HG03064 (cell line): Measurements from ENCODE around the gene TCL1B.
"Not testable (repeated sequence)": the region's sequence is repeated elsewhere in the genome, so short reads cannot be mapped to it uniquely, and the experiment has no call there.

ENCODE experiments used
- ATAC-seq: cut with Tn5 transposase; IDR thresholded peaks from one replicate; pipeline ENCODE4 v1.9.1; 2021; ENCODE audit warnings: low read depth; ENCODE audit not compliant: unreplicated experiment

The TCL1B gene

DNA sequence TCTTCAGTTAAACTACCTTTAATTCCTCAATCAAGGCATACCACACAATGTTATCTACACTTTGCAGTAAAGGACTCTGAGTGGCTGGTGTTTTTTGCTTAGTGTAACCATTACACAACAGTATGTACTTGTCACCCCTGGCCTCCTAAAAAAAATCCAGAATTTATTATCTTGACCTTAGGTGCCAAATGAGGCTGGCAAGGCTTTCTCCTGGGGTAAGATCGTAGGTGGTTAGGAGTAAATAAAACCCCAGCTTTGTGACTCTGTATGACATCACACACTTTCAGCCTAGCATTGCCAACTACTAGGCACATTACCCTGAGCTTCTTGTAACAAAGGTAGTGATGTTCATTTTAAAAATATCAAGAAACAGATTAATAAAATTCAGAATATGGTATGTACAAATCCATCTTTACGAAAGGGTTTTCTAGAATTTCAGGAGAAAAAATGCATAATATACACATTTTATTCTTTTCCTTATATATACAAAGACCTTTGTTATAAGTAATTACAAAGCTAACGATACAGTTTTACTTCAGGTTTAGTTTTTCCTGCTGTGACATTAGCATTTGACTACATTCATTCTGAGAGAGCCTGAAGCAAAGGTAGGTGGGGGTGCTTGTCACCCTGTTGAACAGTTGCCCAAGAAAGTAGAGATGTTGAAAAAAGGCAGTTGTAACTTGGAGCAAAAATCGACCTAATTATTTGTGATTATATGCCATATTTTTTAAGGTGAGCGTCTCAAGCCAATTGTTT, 14.2 kb downstream of the TCL1B start:
- ATAC-seq = no peak

DNA sequence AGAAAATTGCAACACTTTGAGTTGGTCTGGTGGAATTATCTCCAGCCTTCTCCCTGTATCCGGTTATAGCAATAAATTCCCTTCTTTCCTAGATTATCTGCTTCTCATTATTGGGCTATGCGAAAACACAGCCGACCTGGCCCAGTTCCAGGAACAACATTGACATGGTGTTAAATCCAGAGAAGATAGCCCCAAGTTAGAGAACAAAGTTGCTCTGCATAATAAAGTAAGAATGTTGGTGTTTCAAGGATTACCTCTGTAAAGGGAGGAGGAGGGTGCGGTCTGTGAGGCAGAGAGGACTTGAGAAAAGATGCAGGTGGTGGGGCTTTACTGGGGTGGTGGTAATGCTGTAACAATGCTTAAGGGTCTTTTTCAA, 15.6 kb downstream of the TCL1B start:
- no peak for ATAC-seq

DNA sequence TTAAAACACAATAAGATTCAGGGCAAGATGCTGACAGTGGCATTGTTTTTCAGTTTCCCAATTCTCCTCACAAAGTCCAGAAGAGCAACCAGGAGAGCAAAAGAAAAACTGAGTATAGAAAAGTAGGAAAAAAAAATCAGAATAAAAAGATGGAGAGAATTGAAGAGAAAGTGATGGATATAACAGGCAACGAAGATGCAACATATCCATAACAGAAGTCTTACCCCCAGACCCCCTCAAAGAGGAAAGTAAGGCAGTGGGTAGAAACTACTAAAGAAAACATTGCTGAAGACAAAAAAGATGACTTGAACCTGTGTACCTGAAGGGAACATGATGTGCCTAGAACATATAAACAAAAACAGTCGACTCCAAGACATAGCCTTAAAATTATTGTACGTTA, 17.1 kb downstream of the TCL1B start:
- ATAC-seq = no peak

DNA sequence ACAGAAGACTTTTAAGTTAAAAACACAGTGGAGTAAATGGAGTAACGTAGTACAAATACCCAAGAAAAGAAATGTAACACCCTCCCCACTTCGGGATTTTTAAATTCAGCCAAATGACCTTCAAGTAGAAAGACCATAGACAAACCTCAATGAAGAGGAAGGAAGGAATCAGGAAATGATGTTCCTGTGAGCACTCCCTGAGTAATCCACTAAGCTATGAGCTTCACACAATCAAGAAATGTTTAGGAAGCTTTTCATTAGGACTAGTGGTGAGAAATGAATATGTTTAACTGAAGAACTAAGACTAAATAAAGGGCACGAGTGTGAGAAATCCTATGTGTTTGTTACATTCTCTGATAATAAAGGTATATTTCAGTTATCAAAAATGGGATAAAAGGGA, 17.6 kb downstream of the TCL1B start:
- ATAC-seq = no peak

DNA sequence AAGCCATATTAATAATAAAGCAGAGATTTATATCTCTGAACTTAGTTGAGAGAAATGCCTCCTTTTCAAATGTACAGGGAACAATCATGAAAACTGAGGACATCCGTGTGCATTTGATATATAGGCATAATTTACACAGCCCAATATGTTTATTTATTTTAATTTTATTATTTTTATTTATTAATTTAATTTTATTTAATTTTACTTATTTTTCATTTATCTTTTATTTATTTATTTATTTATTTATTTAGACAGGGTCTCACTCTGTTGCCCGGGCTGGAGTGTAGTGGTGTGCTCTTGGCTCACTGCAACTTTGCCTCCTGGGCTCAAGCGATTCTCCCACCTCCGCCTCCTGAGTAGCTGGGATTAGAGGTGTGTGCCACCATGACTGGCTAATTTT, 19.3 kb downstream of the TCL1B start:
- no peak for ATAC-seq

DNA sequence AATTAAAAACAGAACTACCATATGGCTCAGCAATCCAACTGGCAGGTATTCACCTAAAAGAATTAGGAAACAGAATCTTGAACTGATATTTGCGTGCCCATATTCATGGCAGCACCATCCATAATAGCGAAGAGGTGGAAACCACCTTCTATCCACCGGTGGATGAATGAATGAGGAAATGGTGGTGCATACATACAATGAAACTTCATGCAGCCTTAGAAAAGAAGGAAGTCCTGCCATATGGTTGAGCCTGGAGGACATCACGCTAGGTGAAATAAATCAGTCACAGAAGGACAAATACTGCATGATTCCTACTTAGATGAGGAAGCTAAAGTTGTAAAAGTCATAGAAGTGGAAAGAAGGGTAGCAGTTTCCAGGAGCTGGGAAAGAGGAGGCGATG, 21.1 kb downstream of the TCL1B start:
- ATAC-seq = no peak

DNA sequence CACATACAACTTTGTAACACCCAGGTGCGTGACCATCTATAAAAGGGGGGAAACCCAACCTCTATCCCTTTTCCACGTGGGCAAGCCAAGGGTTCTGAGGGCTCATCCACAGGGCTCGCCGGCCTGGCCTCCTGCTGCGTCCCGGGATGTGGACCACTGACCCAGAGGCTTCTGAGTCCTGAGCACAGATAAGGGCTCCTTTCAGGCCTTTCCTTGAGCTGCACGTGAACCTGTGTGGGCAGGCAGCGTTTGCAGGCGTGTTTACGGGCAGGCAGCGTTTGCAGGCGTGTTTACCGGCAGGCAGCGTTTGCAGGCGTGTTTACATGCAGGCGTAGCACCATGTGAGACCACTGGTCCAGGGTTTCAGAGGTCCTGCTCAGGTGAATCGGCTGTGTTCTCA, 23.9 kb downstream of the TCL1B start:
- no peak for ATAC-seq

DNA sequence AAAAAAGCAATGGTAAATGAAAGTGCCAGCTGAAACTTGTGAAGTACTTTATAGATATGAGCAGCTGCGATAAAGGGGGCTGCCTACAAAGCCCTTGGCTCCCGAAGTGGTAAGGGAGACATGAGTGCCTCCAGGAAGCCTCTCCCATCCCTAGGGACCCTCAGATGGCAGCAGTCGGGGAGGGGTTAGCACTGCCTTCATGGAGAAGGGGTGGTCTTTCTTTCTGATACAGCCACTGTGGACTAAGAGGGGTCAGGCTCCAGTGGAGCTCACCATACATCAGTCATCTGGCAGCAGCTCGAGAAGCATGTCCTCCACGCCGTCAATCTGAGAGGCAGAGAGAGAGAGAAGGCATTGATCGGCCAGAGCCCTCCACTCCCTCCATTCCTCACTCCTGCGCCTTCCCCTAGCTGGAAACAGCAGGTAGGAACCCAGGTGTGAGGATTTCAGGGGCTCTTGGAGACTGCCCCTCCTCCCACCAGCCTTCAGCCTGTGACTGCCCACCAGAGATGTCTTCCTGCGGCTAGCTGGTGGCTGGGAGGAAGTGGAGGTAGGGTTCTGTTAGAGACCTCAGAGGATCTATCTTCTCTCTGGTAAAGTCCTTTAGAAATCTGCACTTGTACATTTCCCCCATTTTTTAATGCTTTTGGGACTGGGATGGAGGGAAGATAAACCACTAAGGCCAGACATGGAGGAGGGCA, 25.4 kb downstream of the TCL1B start:
- no peak for ATAC-seq

DNA sequence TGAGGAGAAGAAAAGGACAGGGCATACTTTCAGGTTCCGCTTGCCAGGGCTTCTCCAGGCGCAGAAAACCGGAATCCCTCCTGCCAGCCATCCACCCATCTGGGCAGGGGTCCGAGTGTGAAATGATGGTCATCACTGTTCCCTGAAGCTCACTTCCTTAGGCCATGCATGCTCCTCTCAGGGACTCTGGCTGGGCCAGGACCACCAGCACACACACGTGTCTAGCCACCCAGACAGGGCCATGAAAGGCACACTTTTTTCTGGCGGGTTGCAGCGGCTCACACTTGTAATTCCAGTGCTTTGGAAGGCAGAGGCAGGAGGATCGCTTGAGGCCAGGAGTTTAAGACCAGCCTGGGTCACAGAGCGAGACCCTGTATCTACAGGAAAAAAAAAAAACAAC, 26.2 kb downstream of the TCL1B start:
- ATAC-seq = no peak

DNA sequence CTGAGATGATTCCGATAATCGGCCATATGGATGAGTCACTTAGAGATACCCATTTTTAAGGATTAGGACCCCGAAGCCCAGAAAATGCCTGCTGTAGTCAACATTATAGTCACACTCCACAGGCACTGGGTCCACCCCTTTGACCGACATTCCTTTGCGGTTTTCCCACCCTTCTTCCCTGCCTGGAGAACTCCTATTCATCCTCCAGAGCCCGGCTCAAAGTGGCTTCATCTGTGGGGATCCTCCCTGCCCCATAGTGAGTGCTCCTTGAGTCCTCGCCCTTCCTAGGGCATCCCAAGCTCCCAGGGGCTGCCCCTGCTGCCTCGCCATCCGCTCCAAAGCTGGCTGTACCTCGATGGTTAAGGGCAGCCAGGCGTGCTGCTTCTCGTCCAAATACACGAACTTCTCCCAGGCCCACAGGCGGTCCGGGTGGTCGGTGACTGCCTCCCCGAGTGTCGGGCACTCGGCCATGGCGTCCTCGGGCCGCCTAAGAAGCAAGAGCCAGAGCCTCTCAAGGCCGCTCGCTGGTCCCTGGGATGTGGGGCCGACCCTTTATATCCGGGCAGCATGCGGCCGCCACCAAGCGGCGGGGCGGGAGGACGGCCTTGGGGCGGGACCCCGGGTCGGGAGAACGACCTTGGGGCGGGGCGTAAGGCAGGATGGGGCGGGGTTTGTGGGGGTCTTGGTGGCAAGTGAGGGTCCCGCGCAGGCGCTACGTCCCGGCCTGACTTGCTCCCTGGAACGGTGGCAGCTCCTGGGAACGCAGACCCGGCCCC, 27.6 kb downstream of the TCL1B start, which contains the start of gene TCL1A:
Gene TCL1A (minus strand): TSS at position 530 of the 776 bp plus-strand sequence. CDS start 59 bp downstream, at position 471.
- ATAC-seq = peak; percentile 66

DNA sequence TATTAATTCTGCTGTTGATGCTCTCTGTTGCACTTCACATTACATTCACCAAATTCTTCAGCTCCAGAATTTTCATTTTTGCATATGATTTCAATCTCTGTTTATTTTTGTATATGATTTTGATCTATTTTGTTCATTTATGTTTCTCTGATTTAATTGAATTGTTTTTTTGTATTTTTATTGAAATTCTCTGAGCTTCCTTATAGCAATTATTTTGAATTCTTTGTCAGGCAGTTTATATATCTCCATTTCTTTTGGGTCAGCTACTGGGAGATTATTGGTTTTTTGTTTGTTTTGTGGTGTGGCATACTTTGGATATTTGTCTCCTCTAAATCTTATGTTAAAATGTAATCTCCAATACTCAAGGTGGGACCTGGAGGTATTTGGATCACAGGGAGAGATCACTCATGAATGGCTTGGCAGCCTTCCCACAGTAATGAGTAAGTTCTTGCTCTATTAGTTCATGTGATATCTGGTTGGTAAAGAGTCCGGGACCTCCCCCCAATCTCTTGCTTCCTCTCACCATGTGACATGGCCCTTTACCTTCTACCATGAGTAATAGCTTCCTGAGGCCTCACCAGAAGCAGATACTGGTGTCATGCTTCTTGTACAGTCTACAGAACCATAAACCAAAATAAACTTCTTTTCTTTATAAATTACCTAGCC, 36.4 kb downstream of the TCL1B start:
- no peak for ATAC-seq

DNA sequence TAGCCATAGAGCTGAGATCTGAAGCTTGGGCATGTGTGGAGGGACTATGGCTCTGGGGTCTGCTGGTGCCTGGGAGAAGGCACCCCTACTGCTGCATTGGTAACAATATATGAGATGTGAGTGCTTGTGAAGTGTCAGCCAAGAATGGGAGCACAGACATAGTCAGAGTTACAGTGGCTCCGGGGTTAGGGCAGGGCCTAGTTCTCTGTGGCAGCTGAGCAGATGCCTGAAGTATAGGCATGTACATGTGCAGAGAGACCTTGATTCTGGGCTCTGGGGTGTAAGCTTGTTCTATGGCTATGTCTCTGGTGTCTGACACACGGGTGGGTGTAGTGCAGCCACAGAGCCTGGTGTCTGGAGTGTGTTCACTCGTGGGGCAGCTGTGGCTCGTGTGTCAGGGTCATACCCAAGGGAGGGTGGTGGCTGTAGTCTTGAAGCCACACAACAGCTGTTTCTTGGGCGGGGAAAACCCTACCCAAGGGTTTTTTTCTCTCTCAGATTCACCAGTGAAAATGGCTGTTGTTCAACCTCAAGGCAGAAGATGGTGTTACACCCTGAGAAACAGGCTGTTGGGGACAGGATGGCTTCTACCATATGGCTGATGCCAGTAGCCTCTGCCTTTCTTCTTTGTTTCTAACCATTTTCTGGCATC, 39.6 kb downstream of the TCL1B start:
- peak; percentile 81 for ATAC-seq

DNA sequence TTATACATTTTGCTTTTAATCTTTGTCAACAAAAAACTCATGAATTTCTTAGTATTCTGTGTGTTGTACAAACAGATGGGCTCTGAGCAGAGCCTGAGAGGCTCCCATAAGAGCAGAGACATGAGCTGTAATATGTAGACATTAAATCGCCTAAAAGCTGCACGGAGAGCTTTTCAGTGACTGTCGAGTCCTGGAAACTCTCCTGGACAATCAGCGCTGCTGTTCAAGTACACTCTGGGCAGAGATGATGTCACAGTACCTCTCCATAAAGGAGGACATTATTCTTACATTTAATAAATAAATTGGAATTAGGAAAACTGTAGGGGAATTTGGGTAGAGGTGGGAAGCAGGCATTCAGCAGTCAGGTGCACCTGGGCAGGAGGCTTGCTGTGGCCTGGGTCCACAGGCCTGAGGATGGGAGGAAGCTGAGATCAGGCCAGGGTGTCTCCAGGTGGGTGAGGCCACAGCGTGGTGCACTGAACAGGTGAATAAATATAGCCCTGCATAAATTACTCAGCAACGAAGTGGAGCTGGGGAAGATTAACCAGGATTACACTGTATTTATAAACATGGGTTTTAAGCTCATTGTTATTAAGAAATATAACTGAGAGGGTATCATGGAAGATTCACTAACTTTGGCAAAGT, 41.0 kb downstream of the TCL1B start:
- no peak for ATAC-seq

DNA sequence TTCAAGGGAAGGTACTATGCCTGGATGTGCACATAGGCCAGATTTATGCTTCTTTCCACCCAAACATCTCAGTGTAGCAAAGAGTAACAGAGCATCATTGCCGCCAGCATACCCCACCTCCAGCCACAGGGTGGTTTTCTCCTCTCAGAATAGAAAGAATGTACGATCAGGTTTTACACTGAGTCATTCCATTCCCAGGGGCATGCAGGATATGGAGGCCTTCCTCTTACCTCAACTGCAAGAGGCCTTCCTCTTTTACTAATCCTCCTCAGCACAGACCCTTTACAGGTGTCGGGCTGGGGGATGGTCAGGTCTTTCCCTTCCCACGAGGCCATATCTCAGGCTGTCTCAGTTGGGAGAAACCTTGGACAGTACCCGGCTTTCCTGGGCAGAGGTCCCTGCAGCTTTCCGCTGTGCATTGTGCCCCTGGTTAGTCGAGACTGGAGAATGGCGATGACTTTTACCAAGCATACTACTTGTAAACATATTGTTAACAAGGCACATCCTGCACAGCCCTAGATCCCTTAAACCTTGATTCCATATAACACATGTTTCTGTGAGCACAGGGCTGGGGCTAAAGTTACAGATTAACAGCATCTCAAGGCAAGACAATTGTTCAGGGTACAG, 43.3 kb downstream of the TCL1B start:
- ATAC-seq = not testable (repeated sequence)

DNA sequence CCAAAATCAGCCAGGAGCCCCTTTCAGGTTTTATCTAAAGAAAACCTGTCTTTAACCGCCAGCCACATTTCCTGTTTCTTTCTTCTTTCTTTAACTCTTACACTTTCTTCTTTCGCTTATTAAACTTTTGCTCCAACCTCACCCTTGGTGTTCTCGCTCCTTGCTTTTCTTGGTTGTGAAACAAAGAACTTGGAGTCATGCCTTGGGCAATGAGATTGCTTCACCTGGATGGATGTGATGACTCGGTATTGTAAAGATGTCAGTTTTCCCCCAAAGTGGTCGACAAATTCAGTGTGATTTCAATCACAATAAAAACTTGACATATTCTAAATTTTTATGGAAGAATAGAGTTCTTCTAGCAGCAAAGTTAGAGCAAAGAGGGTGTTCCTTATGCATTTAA, 43.9 kb downstream of the TCL1B start:
- no peak for ATAC-seq

DNA sequence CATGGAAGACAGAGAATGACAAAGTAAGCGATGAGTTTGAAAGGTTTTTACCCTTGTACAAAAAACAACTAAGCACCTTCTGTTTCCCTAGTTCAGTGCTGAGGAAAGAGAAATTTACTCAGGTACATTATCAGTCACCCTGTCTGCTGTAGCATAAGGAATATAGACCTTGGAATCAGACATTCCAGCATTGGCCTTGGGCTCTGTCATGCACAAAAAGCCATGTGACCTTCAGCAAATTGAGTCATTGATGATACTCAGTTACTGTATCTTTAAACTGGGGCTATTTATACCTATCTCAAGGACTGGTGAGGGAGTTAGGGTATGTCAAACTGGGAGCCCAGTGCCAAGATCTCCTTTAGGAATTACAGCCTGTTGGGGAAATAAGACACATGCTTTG, 47.0 kb downstream of the TCL1B start:
- no peak for ATAC-seq

DNA sequence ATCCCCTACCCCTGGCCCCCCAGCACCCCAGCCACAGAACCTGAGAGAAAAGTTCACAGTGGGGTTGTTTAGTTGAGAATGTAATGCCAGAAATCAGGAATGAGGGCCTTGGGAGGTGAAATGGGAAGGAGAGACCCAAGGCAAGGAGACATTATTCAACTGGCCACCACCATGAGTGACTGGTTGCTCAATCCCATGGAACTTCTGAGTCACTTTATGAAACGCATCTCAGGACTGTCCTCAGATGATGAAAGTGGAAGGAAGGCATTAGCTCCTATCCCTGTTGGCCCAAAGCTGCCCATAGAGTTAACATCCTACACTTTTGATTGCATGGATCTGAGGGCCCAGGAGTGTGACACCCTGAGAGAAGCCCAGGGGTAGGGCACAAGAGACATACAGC, 53.1 kb downstream of the TCL1B start:
- no peak for ATAC-seq

DNA sequence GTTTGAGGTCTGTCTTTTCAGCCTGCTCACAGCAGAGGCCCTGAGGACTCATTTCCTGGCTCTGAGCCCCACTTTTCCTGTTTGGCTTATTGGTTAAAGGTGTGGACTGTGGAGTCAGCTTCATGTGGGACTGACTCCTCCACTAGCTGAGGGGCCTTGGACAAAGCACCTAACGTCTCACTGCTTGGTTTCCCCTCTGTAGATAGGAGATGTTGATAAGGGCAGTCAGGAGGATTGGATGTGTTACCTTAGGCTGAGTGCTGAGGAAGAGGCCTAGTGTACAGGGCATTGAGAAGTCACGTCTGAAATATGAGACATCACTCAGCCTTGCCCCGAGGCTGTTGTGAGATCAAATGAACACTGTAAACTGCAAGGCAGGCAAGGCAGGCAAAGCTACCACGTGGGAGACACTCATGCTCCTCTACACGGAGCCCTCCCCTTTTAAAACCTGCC, 54.8 kb downstream of the TCL1B start:
- ATAC-seq = no peak

DNA sequence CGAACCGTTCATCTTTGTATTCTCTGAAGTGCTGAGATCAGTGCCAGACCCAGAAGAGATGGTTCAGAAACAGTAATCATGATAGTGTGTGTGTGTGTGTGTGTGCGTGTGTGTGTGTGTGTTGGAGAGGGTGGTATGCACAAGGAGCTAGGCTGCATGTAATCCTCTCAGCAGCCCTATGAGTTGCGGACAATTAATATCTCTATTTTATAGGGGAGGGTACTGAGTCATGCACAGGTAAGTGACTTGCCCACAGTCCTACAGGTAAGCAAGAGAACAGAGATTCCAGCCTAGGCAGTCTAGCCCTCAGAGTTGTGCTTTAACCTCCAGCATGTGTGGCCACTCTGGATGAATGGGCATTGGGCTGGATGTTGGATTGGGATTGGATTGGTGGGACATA, 55.6 kb downstream of the TCL1B start:
- no peak for ATAC-seq
